ENCODE measurements around the gene BST2.

GRCh38 chr19:17404621-17405249 lies 695 bp downstream of the BST2 start:
- TF ChIP-seq CTCF (IDR thresholded peaks at IDR 0.05; ENCODE audit: borderline replicate concordance, extremely low read depth, low read length, poor library complexity, severe bottlenecking) (no peak), EZH2 (IDR thresholded peaks at IDR 0.05; ENCODE audit: borderline replicate concordance, low read depth, low read length, severe bottlenecking) (no peak)

All from DND-41 (cell line).